ENCODE results near the gene F8.

The F8 gene

GRCh38 chrX:154809939-154810665, 212.4 kb downstream of the F8 start:
- Histone ChIP-seq H4K20me1 (ENCODE audit: insufficient read depth, low read length, poor library complexity, severe bottlenecking) (no peaks in the 10 kb centered on the region), H3K9ac (ENCODE audit: low read depth, low read length, poor library complexity, severe bottlenecking) (peak overlapping the region; percentile 32), H3K4me3 (ENCODE audit: low read length, poor library complexity, severe bottlenecking) (peak overlapping the region; percentile 20), H3F3A (ENCODE audit: low read depth) (no peaks in the 10 kb centered on the region), H3K4me2 (ENCODE audit: low read depth, low read length, poor library complexity, severe bottlenecking) (peak overlapping the region; percentile 59), H3K9me3 (ENCODE audit: insufficient read depth, low read depth, low read length) (no peaks in the 10 kb centered on the region), H3K9me2 (replicated peaks; ENCODE audit: low read depth, low read length) (no peaks in the 10 kb centered on the region), H3K36me3 (ENCODE audit: insufficient read depth, low read length) (no peaks in the 10 kb centered on the region), H2AFZ (ENCODE audit: low read length) (peak overlapping the region; percentile 82), H3K27me3 (ENCODE audit: insufficient read depth, low read length, poor library complexity, severe bottlenecking) (no peaks in the 10 kb centered on the region), H3K79me2 (ENCODE audit: insufficient read depth, low read length) (no peaks in the 10 kb centered on the region), H3K4me1 (ENCODE audit: insufficient read depth, low read length, poor library complexity, severe bottlenecking) (peaks cover 14% of the 10 kb centered on the region)
- TF ChIP-seq EZH2phosphoT487 (IDR thresholded peaks at IDR 0.05; ENCODE audit: borderline replicate concordance) = no peak
- no peak for TF ChIP-seq CTCF (conservative IDR thresholded peaks at IDR 0.05; ENCODE audit: low read length)

DNA sequence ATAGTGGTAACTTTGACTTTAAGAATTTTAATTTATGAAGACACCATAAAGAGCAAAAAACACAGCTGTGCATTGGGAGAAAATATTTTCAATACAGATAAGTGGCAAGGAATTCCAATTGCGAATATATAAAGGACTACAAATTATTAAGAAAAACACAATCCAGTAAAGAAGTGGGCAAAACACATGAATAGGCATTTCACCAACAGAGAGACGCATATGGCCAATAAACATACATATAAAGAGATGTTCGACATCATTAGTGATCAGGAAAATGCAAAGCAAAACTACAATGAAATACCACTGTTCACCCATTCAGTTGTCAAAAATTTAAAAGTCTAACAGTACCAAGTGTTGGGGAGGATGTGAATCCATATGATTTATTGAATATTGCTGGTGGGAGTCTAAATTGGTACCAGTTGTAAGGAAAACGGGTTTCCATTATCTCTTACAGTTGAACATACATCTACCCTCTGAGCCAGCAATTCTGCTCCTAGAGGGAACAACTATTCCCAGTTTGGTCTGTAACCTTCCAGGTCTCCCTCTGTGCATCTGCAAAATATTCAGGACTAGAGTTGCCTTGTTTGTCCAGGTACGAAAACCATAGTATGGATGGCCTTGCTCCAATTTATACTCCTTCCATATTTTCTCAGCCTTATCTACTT, 215.6 kb downstream of the F8 start:
- H3K27me3 ChIP-seq (ENCODE audit: insufficient read depth, low read length, poor library complexity, severe bottlenecking) = no peaks in the 10 kb centered on the region
- H4K20me1 ChIP-seq (ENCODE audit: insufficient read depth, low read length, poor library complexity, severe bottlenecking) = no peaks in the 10 kb centered on the region
- H3K9me3 ChIP-seq (ENCODE audit: insufficient read depth, low read depth, low read length) = no peaks in the 10 kb centered on the region
- TF ChIP-seq CTCF (conservative IDR thresholded peaks at IDR 0.05; ENCODE audit: low read length) = no peak
- TF ChIP-seq EZH2phosphoT487 (IDR thresholded peaks at IDR 0.05; ENCODE audit: borderline replicate concordance) = no peak
- H3K9me2 ChIP-seq (replicated peaks; ENCODE audit: low read depth, low read length) = no peaks in the 10 kb centered on the region
- H3K4me3 ChIP-seq (ENCODE audit: low read length, poor library complexity, severe bottlenecking) = no peak overlapping the region
- peaks cover 38% of the 10 kb centered on the region for H3K4me1 ChIP-seq (ENCODE audit: insufficient read depth, low read length, poor library complexity, severe bottlenecking)
- H3K36me3 ChIP-seq (ENCODE audit: insufficient read depth, low read length) = no peaks in the 10 kb centered on the region
- H3K4me2 ChIP-seq (ENCODE audit: low read depth, low read length, poor library complexity, severe bottlenecking) = no peak overlapping the region
- H3K79me2 ChIP-seq (ENCODE audit: insufficient read depth, low read length) = no peaks in the 10 kb centered on the region
- H3F3A ChIP-seq (ENCODE audit: low read depth) = no peaks in the 10 kb centered on the region; the same call in 1 of the 2 replicates
- H2AFZ ChIP-seq (ENCODE audit: low read length) = no peak overlapping the region
- no peak overlapping the region for H3K9ac ChIP-seq (ENCODE audit: low read depth, low read length, poor library complexity, severe bottlenecking)

- TF ChIP-seq EZH2phosphoT487 (IDR thresholded peaks at IDR 0.05; ENCODE audit: borderline replicate concordance) (no peak), CTCF (conservative IDR thresholded peaks at IDR 0.05; ENCODE audit: low read length) (no peak)
- no peaks in the 10 kb centered on the region for H3K27me3 ChIP-seq (ENCODE audit: insufficient read depth, low read length, poor library complexity, severe bottlenecking)
Measured at GRCh38 chrX:154805696-154806091, 216.8 kb downstream of the F8 start.

More at GRCh38 chrX:154805696-154806091, 216.8 kb downstream of the F8 start:
- H3K9ac ChIP-seq (ENCODE audit: low read depth, low read length, poor library complexity, severe bottlenecking) = peak overlapping the region; percentile 5
- H3K4me2 ChIP-seq (ENCODE audit: low read depth, low read length, poor library complexity, severe bottlenecking) = peak overlapping the region; percentile 66
- H4K20me1 ChIP-seq (ENCODE audit: insufficient read depth, low read length, poor library complexity, severe bottlenecking) = no peaks in the 10 kb centered on the region
- no peaks in the 10 kb centered on the region for H3K9me3 ChIP-seq (ENCODE audit: insufficient read depth, low read depth, low read length)
- H3K4me3 ChIP-seq (ENCODE audit: low read length, poor library complexity, severe bottlenecking) = peak overlapping the region; percentile 77
- peaks cover 40% of the 10 kb centered on the region for H3K4me1 ChIP-seq (ENCODE audit: insufficient read depth, low read length, poor library complexity, severe bottlenecking)
- no peaks in the 10 kb centered on the region; the same call in 1 of the 2 replicates for H3F3A ChIP-seq (ENCODE audit: low read depth)
- no peaks in the 10 kb centered on the region for H3K9me2 ChIP-seq (replicated peaks; ENCODE audit: low read depth, low read length)
- 0 out of 2 replicates have a peak, but pooled peaks cover 7% of the 10 kb centered on the region for H3K79me2 ChIP-seq (ENCODE audit: insufficient read depth, low read length)
- H3K36me3 ChIP-seq (ENCODE audit: insufficient read depth, low read length) = no peaks in the 10 kb centered on the region
- peak overlapping the region; percentile 80 for H2AFZ ChIP-seq (ENCODE audit: low read length)
